ENCODE measurements around the gene PSMD12.

Gene PSMD12

DNA sequence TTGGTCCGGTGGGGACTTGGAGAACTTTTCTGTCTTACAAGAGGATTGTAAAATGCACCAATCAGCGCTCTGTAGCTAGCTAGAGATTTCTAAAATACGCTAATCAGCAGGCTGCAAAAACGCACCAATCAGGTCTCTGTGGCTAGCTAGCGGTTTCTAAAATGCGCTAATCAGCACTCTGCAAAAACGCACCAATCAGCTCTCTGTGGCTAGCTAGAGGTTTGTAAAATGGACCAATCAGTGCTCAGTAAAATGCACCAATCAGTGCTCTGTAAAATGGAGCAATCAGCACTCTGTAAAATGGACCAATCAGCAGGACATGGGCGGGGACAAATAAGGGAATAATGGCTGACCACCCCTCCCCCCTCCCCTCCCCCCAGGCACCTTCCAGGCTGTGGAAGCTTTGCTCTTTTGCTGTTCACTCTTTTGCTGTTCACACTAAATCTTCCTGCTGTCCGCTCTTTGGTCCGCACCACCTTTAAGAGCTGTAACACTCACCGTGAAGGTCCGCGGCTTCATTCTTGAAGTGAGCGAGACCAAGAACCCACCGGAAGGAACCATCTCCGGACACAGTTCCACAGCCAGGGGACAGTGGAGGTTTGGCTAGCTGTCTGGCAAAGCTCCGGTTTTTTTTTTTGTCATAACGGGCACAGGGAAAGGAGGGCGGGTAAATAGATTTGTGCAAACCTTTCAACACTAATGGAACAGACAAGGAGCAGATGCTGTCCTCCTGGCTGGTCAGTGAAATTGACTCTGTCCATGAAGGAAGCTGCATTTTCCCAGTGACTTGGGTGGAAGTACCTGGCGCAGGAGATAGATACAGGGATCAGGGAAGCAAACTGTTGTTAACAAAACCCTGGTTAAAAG, 19.0 kb upstream of the PSMD12 start:
- no peak for DNase-seq

GRCh38 chr17:67381929-67382257, 15.5 kb upstream of the PSMD12 start:
- DNase-seq: no peak

GRCh38 chr17:67379251-67379630, 12.9 kb upstream of the PSMD12 start:
- no peak for DNase-seq

- DNase-seq: peak; percentile 83
These were observed 12.3 kb upstream of the PSMD12 start for GRCh38 chr17:67378454-67379250.

GRCh38 chr17:67377488-67378453, 11.4 kb upstream of the PSMD12 start:
- DNase-seq: peak; percentile 48

- peak; percentile 90 for DNase-seq
These were observed 10.5 kb upstream of the PSMD12 start, which contains the start of gene PITPNC1 for GRCh38 chr17:67376737-67377487. TSS of gene PITPNC1 (plus strand) at chr17:67377281.

DNA sequence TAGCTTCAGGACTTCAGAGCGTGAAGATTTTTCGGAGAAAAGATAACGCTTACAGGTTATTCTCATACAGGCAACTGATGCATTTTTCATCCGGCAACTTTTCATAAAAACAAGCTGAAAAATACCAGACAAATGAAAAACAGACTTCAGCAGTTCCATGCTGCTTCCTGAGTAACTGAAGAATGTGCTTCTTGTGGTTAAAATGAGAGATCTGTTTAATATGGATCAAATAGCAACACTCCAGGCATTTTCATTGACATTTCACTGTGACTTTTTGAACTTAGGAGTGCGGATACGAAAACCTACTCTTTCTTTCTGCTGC, 10.0 kb upstream of the PSMD12 start:
- DNase-seq: no peak

GRCh38 chr17:67375716-67376115, 9.3 kb upstream of the PSMD12 start:
- no peak for DNase-seq

GRCh38 chr17:67375054-67375427, 8.7 kb upstream of the PSMD12 start:
- no peak for DNase-seq

- DNase-seq: peak; percentile 90
These were observed 8.1 kb upstream of the PSMD12 start for GRCh38 chr17:67374329-67375053.

DNA sequence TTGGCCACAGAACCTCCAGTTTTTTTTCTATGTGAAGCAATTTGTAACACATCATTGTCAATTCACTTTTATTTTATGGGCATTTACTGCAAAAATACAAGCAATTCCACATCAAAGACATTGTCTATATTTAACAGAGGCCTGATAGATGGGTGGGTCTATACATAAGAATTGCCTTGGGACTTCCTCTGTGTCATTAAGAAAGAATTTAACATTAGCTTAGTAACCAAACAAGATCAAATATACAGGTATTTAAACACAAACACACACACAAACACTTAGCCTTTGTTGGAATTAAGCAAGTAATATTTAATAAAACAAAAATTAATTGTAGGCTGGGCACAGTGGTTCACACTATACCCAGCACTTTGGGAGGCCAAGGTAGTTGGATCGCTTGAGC, 6.4 kb upstream of the PSMD12 start:
- DNase-seq: no peak

DNA sequence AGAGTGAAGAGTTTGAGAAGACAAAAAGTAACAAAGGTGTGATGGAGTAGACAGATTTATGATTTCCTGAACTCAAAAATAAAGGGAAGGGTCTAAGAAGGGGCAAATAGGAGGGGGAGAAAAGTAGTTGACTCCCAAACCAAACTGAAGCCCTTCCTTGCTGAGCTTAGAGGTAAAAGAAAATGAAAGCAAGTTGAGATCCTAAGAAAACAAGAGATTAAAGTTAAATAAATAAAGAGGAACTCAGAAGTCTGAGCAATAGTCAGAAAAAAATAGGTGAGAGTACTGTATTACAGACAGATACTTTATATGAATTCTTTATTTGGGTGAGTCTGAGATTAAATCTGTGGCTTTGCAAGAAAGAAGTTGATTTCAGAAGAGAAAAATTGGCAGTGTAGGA, 3.3 kb upstream of the PSMD12 start:
- no peak for DNase-seq

DNA sequence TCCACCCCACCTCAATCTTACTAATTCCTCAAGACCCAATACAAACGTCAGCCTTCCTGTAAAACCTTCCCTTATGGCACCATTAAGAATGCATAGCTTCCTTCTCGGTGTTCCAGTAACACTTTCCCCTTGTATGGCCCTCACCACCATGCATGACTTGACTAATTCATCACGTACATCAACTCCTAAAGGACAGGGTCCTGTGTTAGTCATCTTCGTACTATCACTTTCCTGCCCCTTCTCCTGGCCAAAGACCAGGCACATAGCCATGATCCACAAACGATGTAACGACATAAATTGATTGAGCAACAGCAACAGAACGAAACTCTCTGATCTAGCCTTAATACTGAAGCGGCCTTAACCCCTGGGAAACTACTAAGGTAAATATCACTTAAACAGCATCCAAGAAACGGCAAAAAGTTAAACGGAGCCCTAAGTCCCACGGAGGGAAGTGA, 612 bp downstream of the PSMD12 start:
- DNase-seq: peak; percentile 56

DNA sequence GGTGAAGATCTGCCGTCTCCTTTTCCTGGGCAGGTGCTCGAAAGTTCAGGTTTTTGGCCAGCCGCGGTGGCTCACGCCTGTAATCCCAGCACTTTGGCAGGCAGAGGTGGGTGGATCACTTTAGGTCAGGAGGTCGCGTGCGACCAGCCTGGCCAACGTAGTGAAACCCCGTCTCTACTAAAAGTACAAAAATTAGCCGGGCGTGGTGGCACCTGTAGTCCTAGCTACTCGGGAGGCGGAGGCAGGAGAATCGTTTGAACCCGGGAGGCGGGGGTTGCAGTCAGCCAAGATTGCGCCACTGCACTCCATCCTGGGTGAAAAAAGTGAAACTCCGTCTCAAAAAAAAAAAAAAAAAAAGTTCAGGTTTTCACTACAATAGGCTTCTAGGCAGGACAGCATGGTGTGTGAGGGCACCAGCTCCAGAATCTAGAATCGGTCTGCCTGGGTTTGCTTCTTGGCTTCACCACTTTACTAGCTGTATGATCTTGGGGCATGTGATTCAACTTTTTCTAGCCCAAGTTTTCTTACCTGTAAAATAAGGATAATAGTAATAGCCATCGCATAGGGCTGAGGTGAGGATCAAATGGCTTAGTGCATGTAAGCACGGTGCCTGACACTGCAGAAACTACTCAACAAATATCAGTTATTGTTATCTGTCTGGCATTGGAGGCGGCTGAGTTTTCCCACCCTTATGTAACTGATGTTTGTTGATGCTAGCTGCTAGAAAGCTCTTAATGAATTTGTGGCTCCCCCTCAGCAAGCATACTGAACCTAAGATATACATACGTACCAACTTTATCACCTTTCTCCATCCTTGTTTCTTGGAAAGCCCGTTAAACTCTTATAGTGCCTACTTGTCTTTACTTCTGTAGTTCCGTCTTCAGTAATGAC, 1.3 kb downstream of the PSMD12 start:
- peak; percentile 29 for DNase-seq

DNA sequence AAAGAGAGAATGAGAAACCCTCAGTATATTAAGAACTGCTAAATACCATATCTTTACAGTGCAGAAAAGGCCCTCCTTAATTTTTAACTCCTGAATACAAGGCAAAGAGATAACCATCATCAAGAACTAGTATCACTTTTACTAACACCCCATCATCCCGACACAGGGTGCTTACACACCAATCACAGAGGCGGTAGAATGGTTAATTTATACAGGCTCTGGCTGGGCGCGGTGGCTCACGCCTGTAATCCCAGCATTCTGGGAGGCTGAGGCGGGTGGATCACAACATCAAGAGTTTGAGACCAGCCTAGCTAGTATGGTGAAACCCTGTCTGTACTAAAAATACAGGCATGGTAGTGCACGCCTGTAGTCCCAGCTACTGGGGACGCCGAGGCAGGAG, 4.2 kb downstream of the PSMD12 start:
- DNase-seq: no peak

DNA sequence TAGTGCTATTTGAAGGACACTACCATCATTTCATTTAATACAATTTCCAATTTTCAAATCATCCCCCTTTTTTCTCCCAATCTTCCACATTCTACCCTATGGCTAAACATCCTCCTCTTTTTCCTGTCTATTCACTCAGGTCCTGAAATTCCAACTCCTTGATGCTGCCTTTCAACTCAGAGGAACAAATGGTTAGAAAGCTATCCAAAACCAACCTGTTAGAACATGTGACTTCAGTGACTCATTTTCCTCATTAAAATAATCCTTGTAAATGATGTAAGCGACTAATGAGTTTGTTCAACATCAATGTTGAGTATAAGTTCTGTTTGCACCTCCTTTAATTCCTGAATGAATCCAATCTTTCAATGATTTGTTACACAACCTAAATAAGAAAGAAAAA, 5.5 kb downstream of the PSMD12 start:
- no peak for DNase-seq

- peak; percentile 78 for DNase-seq
These were observed 6.2 kb downstream of the PSMD12 start for GRCh38 chr17:67359960-67360791.

- DNase-seq: no peak
These were observed 7.8 kb downstream of the PSMD12 start for GRCh38 chr17:67358612-67359011.

- DNase-seq: no peak
These were observed 12.3 kb downstream of the PSMD12 start for GRCh38 chr17:67353929-67354574.

Data from CD4-positive, alpha-beta T cell treated with Interleukin-17A for 1 hour (primary cell).